Suppressor macrophage (primary cell): ENCODE measurements around the gene DDX25.

Experiments
- DNase-seq, 4 experiments: peaks; one replicate each; pipeline ENCODE4 v3.0.0-alpha.2; 2020 to 2022

Gene DDX25

DNA sequence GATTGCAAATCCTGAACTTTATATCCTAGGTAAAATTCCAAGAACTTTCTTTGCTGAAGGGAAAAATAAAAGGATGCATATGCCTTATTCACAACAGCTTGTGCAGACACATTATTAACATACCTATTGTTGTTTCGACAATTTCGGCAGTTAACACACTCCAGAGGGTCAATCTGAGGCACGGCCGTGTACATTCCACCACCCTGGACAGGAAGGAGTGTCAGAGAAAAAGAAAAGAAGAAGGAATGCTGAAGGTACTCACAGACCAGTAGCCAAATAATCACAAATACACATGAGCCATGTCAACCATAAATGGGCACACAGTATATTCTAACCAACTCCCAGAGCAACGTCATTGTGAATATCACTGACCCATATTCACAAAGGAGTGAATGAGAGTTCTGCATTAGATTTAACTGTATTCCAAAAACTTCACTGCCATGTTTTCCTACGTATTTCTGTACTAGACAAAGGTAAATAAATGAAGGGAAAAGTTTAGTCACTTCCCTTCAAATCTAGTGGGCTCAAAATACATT is 73.9 kb downstream of the DDX25 start:
- DNase-seq, result no peak
